Lung (tissue), 12 donors: ENCODE measurements around the gene ADAM22. TPM values are rescaled to one million over a fixed set of nuclear protein-coding genes. Genes with fewer than 3 reads are reported as not detected.
A peak's percentile ranks its signal among the peaks of the same experiment; 100 is the strongest.

Experiments used
- ATAC-seq: fragments of 200-7000 bp; cut with Tn5 transposase; one replicate; pipeline ENCODE4 v1.9.1; 2020; ENCODE audit warnings: moderate number of reproducible peaks; ENCODE audit not compliant: insufficient read depth, low FRiP score
- DNase-seq, 3 donors: peaks; one replicate each; pipeline ENCODE4 v3.0.0-alpha.2; 2013 to 2017
- H3K27ac ChIP-seq, 2 donors: one replicate each; pipeline ENCODE4 v1.5.1; 2013; ENCODE audit warnings: mild to moderate bottlenecking in 2 of 2, moderate library complexity in 2 of 2, control low read depth in 1 of 2, inconsistent platforms in 1 of 2, low read depth in 1 of 2, low read length in 1 of 2
- H3K27me3 ChIP-seq, 3 donors: one replicate each; pipeline ENCODE4 v1.5.1; 2013; ENCODE audit warnings: low read length in 2 of 3; ENCODE audit not compliant: control insufficient read depth in 3 of 3, insufficient read depth in 3 of 3
- H3K36me3 ChIP-seq, 4 donors: one replicate each; pipeline ENCODE4 v1.5.1; 2013; ENCODE audit warnings: low read length in 4 of 4, mild to moderate bottlenecking in 1 of 4, moderate library complexity in 1 of 4; ENCODE audit not compliant: control insufficient read depth in 4 of 4, insufficient read depth in 4 of 4
- H3K4me1 ChIP-seq, 5 donors: one replicate each; pipeline ENCODE4 v1.5.1; 2013; ENCODE audit warnings: low read length in 5 of 5, mild to moderate bottlenecking in 2 of 5, moderate library complexity in 1 of 5; ENCODE audit not compliant: control insufficient read depth in 5 of 5, insufficient read depth in 5 of 5
- H3K4me3 ChIP-seq: one replicate; pipeline ENCODE4 v1.5.1; 2013; ENCODE audit warnings: mild to moderate bottlenecking, control low read depth, moderate library complexity
- H3K9ac ChIP-seq, 2 donors: one replicate each; pipeline ENCODE4 v1.5.1; 2013; ENCODE audit warnings: low read length in 2 of 2, control low read depth in 1 of 2; ENCODE audit not compliant: insufficient read depth in 1 of 2
- H3K9me3 ChIP-seq, 4 donors: one replicate each; pipeline ENCODE4 v1.5.1; 2013; ENCODE audit warnings: low read length in 3 of 4, mild to moderate bottlenecking in 1 of 4, moderate library complexity in 1 of 4; ENCODE audit not compliant: control insufficient read depth in 4 of 4, insufficient read depth in 3 of 4
- CTCF ChIP-seq: IDR thresholded peaks from 2 replicates; pipeline ENCODE4 v1.5.1; 2012; ENCODE audit warnings: mild to moderate bottlenecking; ENCODE audit errors: control extremely low read depth, extremely low read depth
- WGBS, 2 donors: extraction: QIAGEN DNeasy Blood & Tissue Kit; methylation state at CpG; one replicate each; pipeline ENCODE4 v1.1.7; 2013; 5-methylcytosine and 5-hydroxymethylcytosine counted together
- polyA plus RNA-seq, 2 donors: library from polyadenylated mRNA; stranded (reverse); fragments of 200-250 nt; gene quantifications; one replicate each; pipeline ENCODE4 v1.2.1, GENCODE V29; 2013
- total RNA-seq, 2 donors: library from RNA; depleted of rRNA in 1 of 2; stranded (reverse); fragments of >200 nt in 1 of 2; gene quantifications; one replicate each; pipeline ENCODE4 v1.2.1, GENCODE V29; 2014 to 2021
- donor health status: control.
- donor health status: control.
- donor health status: Bipolar disorder and iron deficiency.
- donor health status: healthy.
- donor health status: DM: yes; HTN: yes; CAD: no.

ADAM22 gene
- total and polyA plus RNA-seq, 4 donors: 0.13 to 17.7 (median 0.97) TPM

DNA sequence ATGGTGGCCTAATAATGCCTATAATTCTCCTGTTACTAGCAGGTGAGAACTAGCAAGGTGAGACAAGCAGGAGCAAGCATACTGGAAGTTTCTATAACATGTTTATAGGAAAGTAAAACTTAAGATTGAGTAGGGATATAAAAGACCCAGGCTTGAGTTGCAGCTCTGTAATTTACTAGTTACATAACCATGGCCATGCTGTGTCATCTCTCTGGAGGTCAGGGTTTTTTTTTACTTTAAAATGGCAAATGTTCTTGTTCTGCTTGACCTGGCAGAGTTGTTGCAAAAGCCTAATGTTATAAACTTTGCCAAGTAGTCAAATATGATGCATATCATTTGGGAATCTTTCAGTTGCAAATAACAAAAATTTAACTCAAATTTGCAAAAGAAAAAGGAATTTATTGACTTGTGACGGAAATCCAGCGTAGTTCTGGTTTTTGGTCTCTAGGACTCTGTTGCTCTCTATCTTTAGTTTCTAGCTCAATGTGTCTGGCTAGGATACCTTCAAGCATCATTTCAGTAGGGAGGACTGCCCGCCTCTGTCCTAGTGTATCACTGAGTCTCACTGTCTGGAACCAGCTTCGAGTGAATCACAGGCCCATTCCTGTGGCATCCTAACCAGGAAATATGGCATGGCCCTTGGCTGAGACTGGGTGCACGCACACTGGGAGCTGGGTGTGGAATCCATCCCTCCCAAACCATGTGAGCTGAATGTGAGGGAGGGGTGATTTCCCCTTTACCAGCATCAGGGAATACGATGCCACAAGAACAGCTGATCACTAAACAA is 67.9 kb downstream of the ADAM22 start:
- ATAC-seq: no peak
- Histone ChIP-seq H3K9me3 (no peaks in the 10 kb centered on the region), H3K36me3 (no peaks in the 10 kb centered on the region), H3K9ac (no peak overlapping the region), H3K4me3 (no peak overlapping the region), H3K27me3 (no peaks in the 10 kb centered on the region), H3K4me1 (peaks cover 0 to 7% (median 0%) of the 10 kb centered on the region in 5 donors), H3K27ac (peak overlapping the region in 1 of 2 donors; percentile 5)
- no peak for TF ChIP-seq CTCF
- DNase-seq: no peak
- 86 to 89% methylated on average over 6 of the region's 6 CpGs for WGBS, 2 donors

GRCh38 chr7:88002617-88003016 is 68.6 kb downstream of the ADAM22 start:
- ATAC-seq: no peak

DNA sequence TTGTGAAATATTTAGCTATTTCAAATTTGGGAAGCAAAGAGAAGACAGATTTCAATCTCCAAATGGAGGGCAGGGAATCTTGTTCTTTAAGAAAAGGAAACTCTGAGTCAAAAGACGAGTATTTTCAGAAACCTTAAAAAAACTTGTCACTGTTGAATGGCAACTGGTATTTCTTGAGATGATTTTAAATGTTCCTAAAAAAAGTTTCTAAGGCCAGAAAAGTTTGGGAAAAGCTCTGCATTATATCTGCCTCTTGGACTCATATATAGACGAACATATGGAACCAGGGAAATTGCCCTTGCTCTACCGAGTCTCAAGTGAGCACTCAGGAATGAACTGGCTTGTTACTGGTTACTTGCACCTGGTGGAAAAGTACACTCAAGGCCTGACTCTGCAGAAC is 69.5 kb downstream of the ADAM22 start:
- 73 to 80% methylated on average over 3 of the region's 3 CpGs for WGBS, 2 donors

More at GRCh38 chr7:88002617-88003016, 68.6 kb downstream of the ADAM22 start:
- H3K4me1 ChIP-seq: peaks cover 0 to 7% (median 0%) of the 10 kb centered on the region in 5 donors
- DNase-seq: peak in 1 of 3 donors; percentile 20
- H3K9ac ChIP-seq: peak overlapping the region in 1 of 2 donors; percentile 19
- no peak for TF ChIP-seq CTCF
- H3K27me3 ChIP-seq: no peaks in the 10 kb centered on the region
- H3K4me3 ChIP-seq: no peak overlapping the region
- no peaks in the 10 kb centered on the region for H3K36me3 ChIP-seq
- H3K27ac ChIP-seq: no peak overlapping the region
- H3K9me3 ChIP-seq: no peaks in the 10 kb centered on the region

More for the DNA sequence above, 69.5 kb downstream of the ADAM22 start:
- Histone ChIP-seq H3K27ac (no peak overlapping the region), H3K9me3 (no peaks in the 10 kb centered on the region), H3K27me3 (no peaks in the 10 kb centered on the region), H3K9ac (no peak overlapping the region), H3K36me3 (no peaks in the 10 kb centered on the region), H3K4me3 (no peak overlapping the region), H3K4me1 (peaks cover 0 to 7% (median 0%) of the 10 kb centered on the region in 5 donors)
- ATAC-seq: no peak
- no peak for TF ChIP-seq CTCF
- DNase-seq: no peak
